ENCODE results near the gene WWOX. TPM values are rescaled to one million over a fixed set of nuclear protein-coding genes. Genes with fewer than 3 reads are reported as not detected.

WWOX gene
- total RNA-seq, 1 donor from 2014 or later, result 7.3 TPM

GRCh38 chr16:78784771-78785170, 685.3 kb downstream of the WWOX start:
- no peak for DNase-seq (ENCODE audit: low read depth)
- Histone ChIP-seq H3K9ac (ENCODE audit: low read length) (no peak overlapping the region), H3K4me3 (ENCODE audit: insufficient read depth, low read depth, low read length) (no peak overlapping the region), H4K20me1 (ENCODE audit: insufficient read depth, low read length) (no peaks in the 10 kb centered on the region), H3K4me2 (ENCODE audit: low read length) (no peak overlapping the region), H3K36me3 (ENCODE audit: insufficient read depth, low read length) (no peaks in the 10 kb centered on the region), H3K4me1 (ENCODE audit: insufficient read depth, low read length) (no peaks in the 10 kb centered on the region), H3K9me3 (ENCODE audit: insufficient read depth, low read depth, low read length) (peaks cover 2% of the 10 kb centered on the region), H3K27ac (ENCODE audit: low read depth, low read length) (no peak overlapping the region), H2AFZ (ENCODE audit: low read depth, low read length) (no peak overlapping the region), H3K27me3 (ENCODE audit: insufficient read depth, low read length) (no peaks in the 10 kb centered on the region), H3K79me2 (ENCODE audit: insufficient read depth, low read length) (no peaks in the 10 kb centered on the region)
- FAIRE-seq, result no peak
- no peaks in the 10 kb centered on the region for H3K4me1 Mint-ChIP-seq (ENCODE audit: low read depth, unreplicated experiment)
- H3K4me3 Mint-ChIP-seq (ENCODE audit: unreplicated experiment), result no peak overlapping the region
- TF ChIP-seq CTCF (IDR thresholded peaks at IDR 0.05; ENCODE audit: insufficient read depth, low read depth, low read length), result no peak
- H3K27ac Mint-ChIP-seq (ENCODE audit: unreplicated experiment), result no peak overlapping the region
- H3K36me3 Mint-ChIP-seq (ENCODE audit: low read depth, unreplicated experiment), result no peaks in the 10 kb centered on the region
- H3K9me3 Mint-ChIP-seq (ENCODE audit: unreplicated experiment), result no peaks in the 10 kb centered on the region
- peaks cover 6% of the 10 kb centered on the region for H3K27me3 Mint-ChIP-seq (ENCODE audit: low read depth, unreplicated experiment)

- TF ChIP-seq CTCF (IDR thresholded peaks at IDR 0.05; ENCODE audit: insufficient read depth, low read depth, low read length), result no peak
- no peak for TF ChIP-seq EZH2 (IDR thresholded peaks at IDR 0.05; ENCODE audit: insufficient read depth, low read length)
- Mint-ChIP-seq H3K4me1 (ENCODE audit: low read depth, unreplicated experiment) (no peaks in the 10 kb centered on the region), H3K27me3 (ENCODE audit: low read depth, unreplicated experiment) (peaks cover 6% of the 10 kb centered on the region), H3K9me3 (ENCODE audit: unreplicated experiment) (no peaks in the 10 kb centered on the region), H3K27ac (ENCODE audit: unreplicated experiment) (no peak overlapping the region), H3K36me3 (ENCODE audit: low read depth, unreplicated experiment) (no peaks in the 10 kb centered on the region), H3K4me3 (ENCODE audit: unreplicated experiment) (no peak overlapping the region)
- H3K36me3 ChIP-seq (ENCODE audit: insufficient read depth, low read length), result no peaks in the 10 kb centered on the region
- peaks cover 2% of the 10 kb centered on the region for H3K9me3 ChIP-seq (ENCODE audit: insufficient read depth, low read depth, low read length)
- H3K27me3 ChIP-seq (ENCODE audit: insufficient read depth, low read length), result no peaks in the 10 kb centered on the region
- no peak overlapping the region for H3K27ac ChIP-seq (ENCODE audit: low read depth, low read length)
- no peak overlapping the region for H3K4me2 ChIP-seq (ENCODE audit: low read length)
- no peaks in the 10 kb centered on the region for H4K20me1 ChIP-seq (ENCODE audit: insufficient read depth, low read length)
- no peaks in the 10 kb centered on the region for H3K79me2 ChIP-seq (ENCODE audit: insufficient read depth, low read length)
- no peak overlapping the region for H2AFZ ChIP-seq (ENCODE audit: low read depth, low read length)
- no peaks in the 10 kb centered on the region for H3K4me1 ChIP-seq (ENCODE audit: insufficient read depth, low read length)
- DNase-seq (ENCODE audit: low read depth), result no peak
- FAIRE-seq, result no peak
- H3K9ac ChIP-seq (ENCODE audit: low read length), result no peak overlapping the region
- H3K4me3 ChIP-seq (ENCODE audit: insufficient read depth, low read depth, low read length), result no peak overlapping the region
Observed at GRCh38 chr16:78785218-78785617, 685.8 kb downstream of the WWOX start.

GRCh38 chr16:78786635-78787034, 687.2 kb downstream of the WWOX start:
- Histone ChIP-seq H3K27ac (ENCODE audit: low read depth, low read length) (no peak overlapping the region), H3K9me3 (ENCODE audit: insufficient read depth, low read depth, low read length) (peaks cover 2% of the 10 kb centered on the region), H3K79me2 (ENCODE audit: insufficient read depth, low read length) (no peaks in the 10 kb centered on the region), H4K20me1 (ENCODE audit: insufficient read depth, low read length) (no peaks in the 10 kb centered on the region), H3K4me1 (ENCODE audit: insufficient read depth, low read length) (no peaks in the 10 kb centered on the region), H3K36me3 (ENCODE audit: insufficient read depth, low read length) (no peaks in the 10 kb centered on the region), H3K9ac (ENCODE audit: low read length) (no peak overlapping the region), H2AFZ (ENCODE audit: low read depth, low read length) (no peak overlapping the region), H3K4me2 (ENCODE audit: low read length) (no peak overlapping the region), H3K27me3 (ENCODE audit: insufficient read depth, low read length) (no peaks in the 10 kb centered on the region), H3K4me3 (ENCODE audit: insufficient read depth, low read depth, low read length) (no peak overlapping the region)
- no peaks in the 10 kb centered on the region for H3K4me1 Mint-ChIP-seq (ENCODE audit: low read depth, unreplicated experiment)
- no peak for DNase-seq (ENCODE audit: low read depth)
- no peak for FAIRE-seq
- H3K9me3 Mint-ChIP-seq (ENCODE audit: unreplicated experiment), result no peaks in the 10 kb centered on the region
- H3K36me3 Mint-ChIP-seq (ENCODE audit: low read depth, unreplicated experiment), result no peaks in the 10 kb centered on the region
- peaks cover 1% of the 10 kb centered on the region for H3K27me3 Mint-ChIP-seq (ENCODE audit: low read depth, unreplicated experiment)
- H3K4me3 Mint-ChIP-seq (ENCODE audit: unreplicated experiment), result no peak overlapping the region
- H3K27ac Mint-ChIP-seq (ENCODE audit: unreplicated experiment), result no peak overlapping the region
- TF ChIP-seq CTCF (IDR thresholded peaks at IDR 0.05; ENCODE audit: insufficient read depth, low read depth, low read length) (no peak), EZH2 (IDR thresholded peaks at IDR 0.05; ENCODE audit: insufficient read depth, low read length) (no peak)
